ENCODE data around the gene MELTF. TPM values are rescaled to one million over a fixed set of nuclear protein-coding genes. Genes with fewer than 3 reads are reported as not detected.

MELTF gene
- total RNA-seq, 1 experiment from 2014 or later: 6.0 TPM

DNA sequence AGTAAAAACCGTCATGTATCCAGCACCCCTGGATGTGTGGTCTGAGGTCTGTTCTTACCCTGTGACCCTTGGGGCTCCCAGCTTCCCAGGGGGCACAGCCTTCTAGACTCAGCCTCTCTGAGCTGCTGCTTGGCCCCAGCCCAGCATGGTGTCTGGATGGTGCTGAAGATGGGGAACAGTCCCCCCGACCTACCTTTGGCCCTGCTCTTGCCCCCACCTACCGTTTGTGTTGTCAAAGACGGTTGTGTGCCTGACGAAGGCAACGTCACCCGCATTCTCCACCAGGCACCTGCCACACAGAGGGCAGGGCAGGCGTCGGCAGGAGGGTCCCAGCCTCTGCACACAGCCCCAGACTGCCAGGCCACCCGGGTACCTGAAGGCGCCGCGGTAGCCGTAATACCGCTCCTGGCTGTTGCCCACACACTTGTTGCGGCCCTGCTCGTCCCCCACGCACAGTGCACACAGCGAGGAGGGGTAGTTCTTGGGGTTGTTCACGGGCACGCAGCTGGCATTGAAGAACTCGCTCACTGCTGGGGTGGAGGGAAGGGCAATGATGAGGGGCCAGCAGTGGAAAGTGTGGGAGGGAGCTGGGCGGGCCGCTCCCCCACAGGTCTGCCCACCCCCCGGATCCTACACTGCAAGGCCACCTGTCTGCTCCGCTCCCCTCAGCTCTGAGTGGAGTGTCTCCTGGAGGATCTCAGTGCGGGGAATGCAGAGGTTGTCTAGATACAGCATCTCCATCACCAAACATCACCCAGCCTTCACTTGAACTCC, 21.0 kb downstream of the MELTF start:
- Histone ChIP-seq H3K9me3 (replicated peaks) (no peaks in the 10 kb centered on the region), H3K27me3 (no peaks in the 10 kb centered on the region), H3K4me3 (no peak overlapping the region), H3K27ac (no peak overlapping the region), H3K4me1 (no peaks in the 10 kb centered on the region; the same call in 1 of the 2 replicates), H3K36me3 (no peaks in the 10 kb centered on the region)
- DNase-seq: no peak

GRCh38 chr3:197007953-197008352, 21.7 kb downstream of the MELTF start:
- no peaks in the 10 kb centered on the region for H3K9me3 ChIP-seq (replicated peaks)
- DNase-seq: no peak

DNA sequence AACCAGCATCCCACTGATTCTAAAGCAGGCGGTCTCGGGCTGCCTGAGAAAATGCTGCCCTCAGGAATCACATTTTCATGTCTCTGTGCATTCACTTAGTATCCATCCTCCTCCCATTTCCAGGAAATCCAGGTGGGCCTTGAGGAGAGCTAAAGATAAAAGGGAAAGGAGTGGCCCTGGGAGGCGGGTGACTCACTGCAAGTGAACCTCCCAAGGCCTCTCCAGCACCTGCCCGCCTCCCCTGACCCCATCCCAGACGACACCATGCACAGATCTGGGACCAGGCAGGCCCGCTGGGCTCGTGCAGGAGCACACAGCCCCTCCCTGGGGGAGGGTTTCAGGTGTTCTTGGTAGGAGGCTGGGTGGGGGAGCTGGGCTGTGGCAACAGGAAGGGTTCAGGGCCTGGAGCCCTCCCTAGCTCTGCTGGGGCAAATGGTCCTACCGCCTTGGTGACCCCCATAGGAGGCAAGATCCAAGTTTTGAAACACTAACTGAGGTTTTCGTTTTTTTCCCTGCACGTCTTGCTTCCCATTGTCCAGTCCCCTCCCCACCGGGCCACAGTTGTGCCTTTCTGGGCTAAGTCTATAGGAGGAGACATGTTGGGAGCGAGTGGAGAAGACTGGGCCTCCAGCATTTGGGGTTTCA, 22.2 kb downstream of the MELTF start:
- DNase-seq: no peak

More at GRCh38 chr3:197007953-197008352, 21.7 kb downstream of the MELTF start:
- Histone ChIP-seq H3K36me3 (no peaks in the 10 kb centered on the region), H3K4me3 (no peak overlapping the region), H3K4me1 (no peaks in the 10 kb centered on the region; the same call in 1 of the 2 replicates), H3K27ac (no peak overlapping the region), H3K27me3 (no peaks in the 10 kb centered on the region)

GRCh38 chr3:197006860-197007259, 22.8 kb downstream of the MELTF start:
- Histone ChIP-seq H3K36me3 (no peaks in the 10 kb centered on the region), H3K9me3 (replicated peaks) (no peaks in the 10 kb centered on the region), H3K4me3 (no peak overlapping the region), H3K27me3 (no peaks in the 10 kb centered on the region), H3K27ac (no peak overlapping the region), H3K4me1 (no peaks in the 10 kb centered on the region; the same call in 1 of the 2 replicates)
- no peak for DNase-seq

More for the DNA sequence above, 22.2 kb downstream of the MELTF start:
- Histone ChIP-seq H3K36me3 (no peaks in the 10 kb centered on the region), H3K9me3 (replicated peaks) (no peaks in the 10 kb centered on the region), H3K27ac (no peak overlapping the region), H3K4me1 (no peaks in the 10 kb centered on the region; the same call in 1 of the 2 replicates), H3K4me3 (no peak overlapping the region), H3K27me3 (no peaks in the 10 kb centered on the region)

- H3K27ac ChIP-seq: no peak overlapping the region
- DNase-seq: no peak
- no peaks in the 10 kb centered on the region for H3K9me3 ChIP-seq (replicated peaks)
- H3K27me3 ChIP-seq: no peaks in the 10 kb centered on the region
- no peak overlapping the region for H3K4me3 ChIP-seq
- H3K36me3 ChIP-seq: no peaks in the 10 kb centered on the region
- no peaks in the 10 kb centered on the region; the same call in 1 of the 2 replicates for H3K4me1 ChIP-seq
Observed at GRCh38 chr3:197006446-197006845, 23.2 kb downstream of the MELTF start.

- Histone ChIP-seq H3K36me3 (no peaks in the 10 kb centered on the region), H3K4me3 (peak overlapping the region; percentile 73), H3K9me3 (replicated peaks) (no peaks in the 10 kb centered on the region), H3K4me1 (no peaks in the 10 kb centered on the region), H3K27me3 (no peaks in the 10 kb centered on the region), H3K27ac (peak overlapping the region; percentile 59)
- DNase-seq: peak in 1 of 2 experiments; percentile 51
Observed at GRCh38 chr3:197003461-197004385, 25.9 kb downstream of the MELTF start.

DNA sequence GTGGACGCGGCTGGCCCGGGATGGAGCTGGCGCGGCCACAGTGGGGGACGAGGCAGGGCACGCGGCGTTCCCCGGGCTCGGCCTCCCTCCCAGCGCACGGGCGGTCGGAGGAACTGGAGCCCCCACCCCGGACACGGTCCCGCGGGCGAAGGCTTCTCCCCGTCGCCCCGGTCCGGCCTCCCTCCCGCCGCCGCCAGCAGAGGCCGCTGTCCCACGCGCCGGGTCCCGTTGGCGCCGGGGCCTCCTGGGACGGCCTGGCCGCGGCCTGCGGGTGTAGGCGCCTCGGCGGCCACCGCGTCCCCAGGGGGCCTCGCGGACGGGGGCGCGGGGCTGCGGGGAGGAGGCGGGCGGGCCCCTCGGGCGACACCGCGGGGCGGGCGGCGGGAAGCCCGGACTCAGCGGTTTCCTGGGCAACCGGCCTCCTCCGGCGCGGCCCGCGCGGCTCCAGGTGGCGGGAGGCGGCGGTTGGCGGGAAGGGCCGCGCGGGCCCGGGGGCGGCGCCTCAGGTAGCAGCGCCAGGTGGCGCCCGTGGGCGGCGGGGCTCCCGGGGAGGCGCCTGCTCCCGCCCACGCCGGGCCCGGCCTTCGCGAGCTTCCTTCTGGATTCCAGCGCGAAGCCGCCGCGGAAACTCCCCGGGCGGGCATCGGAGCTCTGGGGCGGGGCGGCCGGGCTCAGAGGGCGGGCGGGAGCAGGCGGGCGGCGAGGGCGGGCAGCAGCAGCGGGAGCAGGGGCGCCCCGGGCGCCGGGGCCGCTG, 26.7 kb downstream of the MELTF start:
- Histone ChIP-seq H3K9me3 (replicated peaks) (no peaks in the 10 kb centered on the region), H3K36me3 (no peaks in the 10 kb centered on the region), H3K4me3 (peak overlapping the region; percentile 73), H3K4me1 (no peaks in the 10 kb centered on the region), H3K27ac (no peak overlapping the region; the same call in 1 of the 2 replicates), H3K27me3 (no peaks in the 10 kb centered on the region)
- peak; percentile 71 to 74 for DNase-seq

GRCh38 chr3:197001972-197002700, 27.5 kb downstream of the MELTF start:
- peak overlapping the region; percentile 73 for H3K4me3 ChIP-seq
- H3K27me3 ChIP-seq: no peaks in the 10 kb centered on the region
- no peaks in the 10 kb centered on the region for H3K36me3 ChIP-seq
- H3K4me1 ChIP-seq: peaks cover 3% of the 10 kb centered on the region
- no peak for DNase-seq
- no peaks in the 10 kb centered on the region for H3K9me3 ChIP-seq (replicated peaks)
- no peak overlapping the region for H3K27ac ChIP-seq

GRCh38 chr3:197001106-197001971, 28.3 kb downstream of the MELTF start:
- H3K9me3 ChIP-seq (replicated peaks): no peaks in the 10 kb centered on the region
- no peaks in the 10 kb centered on the region for H3K36me3 ChIP-seq
- H3K4me3 ChIP-seq: no peak overlapping the region
- no peak overlapping the region for H3K27ac ChIP-seq
- no peaks in the 10 kb centered on the region for H3K27me3 ChIP-seq
- no peak for DNase-seq
- H3K4me1 ChIP-seq: peaks cover 11% of the 10 kb centered on the region

DNA sequence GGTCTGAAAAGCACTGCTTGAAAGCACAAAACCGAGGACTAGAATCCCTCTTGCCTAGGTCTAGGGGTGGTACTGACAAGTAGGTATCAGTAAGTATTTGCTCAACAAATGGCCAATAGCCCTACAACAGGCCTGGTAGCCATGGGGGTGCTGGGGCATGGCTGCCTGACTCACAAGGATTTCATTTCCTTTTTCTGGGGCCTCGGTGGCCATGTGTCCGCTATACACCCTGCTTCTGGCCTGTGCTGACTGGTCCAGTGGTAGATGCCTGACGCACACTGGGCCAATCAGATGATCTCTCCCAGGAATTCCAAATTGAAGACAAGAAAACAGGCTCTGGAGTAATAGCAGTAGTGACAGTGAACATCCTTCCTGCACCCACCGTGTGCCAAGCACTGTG, 29.4 kb downstream of the MELTF start:
- no peak overlapping the region for H3K27ac ChIP-seq
- no peak for DNase-seq
- H3K36me3 ChIP-seq: no peaks in the 10 kb centered on the region

GRCh38 chr3:196998966-196999760, 30.5 kb downstream of the MELTF start:
- no peak for DNase-seq
- Histone ChIP-seq H3K9me3 (replicated peaks) (no peaks in the 10 kb centered on the region), H3K27ac (no peak overlapping the region), H3K27me3 (no peaks in the 10 kb centered on the region), H3K4me3 (no peak overlapping the region), H3K36me3 (no peaks in the 10 kb centered on the region), H3K4me1 (peaks cover 21% of the 10 kb centered on the region)

More for the DNA sequence above, 29.4 kb downstream of the MELTF start:
- Histone ChIP-seq H3K27me3 (no peaks in the 10 kb centered on the region), H3K4me3 (no peak overlapping the region), H3K4me1 (peaks cover 21% of the 10 kb centered on the region), H3K9me3 (replicated peaks) (no peaks in the 10 kb centered on the region)

DNA sequence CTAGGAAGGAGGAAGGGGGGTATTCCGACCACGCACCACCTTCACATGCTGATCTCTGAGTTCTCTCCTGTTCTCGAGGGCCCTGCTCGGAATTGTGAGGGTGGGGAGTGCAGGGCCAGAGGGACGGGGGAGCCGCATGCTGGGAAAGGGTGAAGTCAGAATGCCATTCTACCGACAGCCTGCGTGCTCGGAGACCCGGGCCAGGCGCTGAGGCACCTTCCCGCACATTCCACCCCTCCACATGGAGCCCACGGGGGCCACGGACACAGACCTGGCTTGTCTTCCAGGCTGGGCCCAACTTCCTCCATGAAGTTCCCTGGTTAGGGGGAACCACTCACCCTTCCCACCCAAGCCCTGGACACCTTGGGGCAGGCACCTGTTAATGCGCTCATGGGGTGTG, 32.3 kb downstream of the MELTF start:
- no peaks in the 10 kb centered on the region for H3K27me3 ChIP-seq
- no peak overlapping the region for H3K4me3 ChIP-seq
- no peaks in the 10 kb centered on the region for H3K36me3 ChIP-seq
- no peaks in the 10 kb centered on the region for H3K9me3 ChIP-seq (replicated peaks)
- peaks cover 21% of the 10 kb centered on the region for H3K4me1 ChIP-seq
- H3K27ac ChIP-seq: peak overlapping the region; percentile 56
- no peak for DNase-seq

Data from SJCRH30 (cell line).